ENCODE data around the gene RCAN2.

Gene RCAN2

DNA sequence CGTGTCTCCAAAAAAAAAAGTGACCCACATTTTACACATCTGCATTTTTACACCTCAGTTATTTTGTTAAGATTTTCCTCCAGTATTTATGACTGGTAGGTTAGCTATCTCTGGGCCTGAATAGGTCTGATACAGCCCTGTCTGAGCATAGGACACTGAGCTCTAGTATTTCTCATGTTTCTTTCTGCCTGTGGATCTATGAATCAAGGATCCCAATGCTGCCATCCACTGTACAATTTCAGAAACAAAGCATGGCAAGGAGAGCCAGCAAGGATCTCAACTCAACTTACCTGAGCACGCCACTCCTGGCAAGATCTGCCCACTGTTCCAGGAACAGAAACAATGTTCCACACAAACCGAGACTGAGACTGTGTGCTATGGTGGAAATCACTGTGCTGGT is 284.1 kb downstream of the RCAN2 start:
- no peak for DNase-seq

DNA sequence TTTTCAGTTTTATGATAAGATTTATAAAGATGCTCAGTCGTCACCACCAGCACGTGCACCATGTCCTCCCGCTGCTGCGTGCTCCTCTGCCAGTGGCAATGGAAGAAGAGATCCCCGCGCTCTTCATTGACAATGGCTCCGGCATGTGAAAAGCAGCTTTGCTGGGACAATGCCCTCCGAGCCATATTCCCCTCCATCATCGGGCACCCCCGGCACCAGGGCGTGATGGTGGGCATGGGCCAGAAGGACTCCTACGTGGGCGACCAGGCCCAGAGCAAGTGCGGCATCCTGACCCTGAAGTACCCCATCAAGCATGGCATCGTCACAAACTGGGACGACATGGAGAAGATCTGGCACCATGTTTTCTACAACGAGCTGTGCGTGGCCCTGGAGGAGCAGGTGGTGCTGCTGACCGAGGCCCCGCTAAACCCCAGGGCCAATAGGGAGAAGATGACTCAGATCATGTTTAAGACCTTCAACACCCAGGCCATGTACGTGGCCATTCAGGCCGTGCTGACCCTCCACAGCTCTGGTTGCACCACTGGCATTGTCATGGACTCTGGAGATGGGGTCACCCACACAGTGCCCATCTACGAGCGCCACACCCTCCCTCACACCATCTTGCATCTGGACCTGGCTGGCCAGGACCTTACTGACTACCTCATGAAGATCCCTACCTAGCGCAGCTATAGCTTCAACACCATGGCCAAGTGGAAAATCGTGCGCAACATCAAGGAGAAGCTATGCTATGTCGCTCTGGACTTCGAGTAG is 286.2 kb downstream of the RCAN2 start:
- DNase-seq = no peak

GRCh38 chr6:46203391-46204177 is 287.7 kb downstream of the RCAN2 start:
- no peak for DNase-seq

DNA sequence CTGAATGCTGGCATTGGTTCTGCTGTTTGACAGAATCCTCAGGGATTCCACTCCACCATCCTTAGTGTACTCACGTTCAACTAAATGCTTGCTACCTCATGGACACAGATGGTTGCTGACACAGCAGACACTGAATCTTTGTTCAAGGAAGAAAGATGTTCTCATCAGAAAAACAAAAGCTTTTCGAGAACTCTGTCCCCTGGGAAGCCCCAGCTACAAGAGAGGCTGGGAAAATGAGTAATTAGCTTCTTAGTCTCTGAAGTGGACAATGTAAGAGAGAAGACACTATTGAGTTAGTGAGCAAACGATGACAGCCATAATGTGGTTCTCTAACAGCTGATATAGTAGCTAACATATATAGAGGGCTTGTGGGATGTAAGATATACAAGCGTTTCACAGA is 289.5 kb downstream of the RCAN2 start:
- peak; percentile 70 to 72 for DNase-seq

GRCh38 chr6:46199387-46199786 is 291.9 kb downstream of the RCAN2 start:
- no peak for DNase-seq

DNA sequence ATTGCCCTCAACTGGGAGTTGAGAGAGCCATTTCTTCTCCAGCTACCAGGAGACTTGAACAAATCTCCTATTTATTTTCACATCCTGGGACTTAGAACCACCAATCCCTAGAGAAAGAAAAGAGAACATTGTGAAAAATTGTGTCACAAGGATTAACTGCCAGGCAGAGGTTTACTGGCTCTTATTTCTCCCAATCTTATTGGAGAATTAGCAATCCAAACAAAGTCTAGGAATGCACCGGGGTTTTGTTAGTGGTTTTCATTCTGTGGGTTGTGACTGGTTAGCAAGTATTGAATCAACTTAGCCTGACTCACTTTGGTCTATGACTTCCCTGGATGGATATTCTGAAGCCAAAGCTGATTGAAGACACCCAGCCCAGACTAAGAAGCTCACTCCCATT is 299.3 kb downstream of the RCAN2 start:
- DNase-seq = no peak

GRCh38 chr6:46190889-46191288 is 300.4 kb downstream of the RCAN2 start:
- peak in 1 of 2 experiments; percentile 42 for DNase-seq

DNA sequence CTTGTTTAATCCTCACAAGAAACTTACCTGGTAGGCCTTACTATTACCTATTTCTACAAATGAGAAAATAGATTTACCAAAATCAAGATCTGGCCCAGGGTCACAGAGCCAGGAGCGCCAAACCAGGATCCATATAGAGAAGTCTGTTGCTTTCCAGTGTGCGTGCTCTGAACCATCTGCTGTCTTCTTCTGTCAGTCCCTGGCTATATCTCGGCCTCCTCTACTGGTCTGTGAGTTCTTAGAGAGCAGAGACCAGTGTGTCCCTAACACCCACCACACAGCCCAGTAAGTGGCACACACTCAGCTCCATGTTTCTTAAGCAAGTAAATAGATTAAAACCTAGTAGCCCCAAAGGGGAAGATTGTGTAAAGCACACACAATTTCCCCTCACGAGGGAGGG is 301.5 kb downstream of the RCAN2 start:
- no peak for DNase-seq

DNA sequence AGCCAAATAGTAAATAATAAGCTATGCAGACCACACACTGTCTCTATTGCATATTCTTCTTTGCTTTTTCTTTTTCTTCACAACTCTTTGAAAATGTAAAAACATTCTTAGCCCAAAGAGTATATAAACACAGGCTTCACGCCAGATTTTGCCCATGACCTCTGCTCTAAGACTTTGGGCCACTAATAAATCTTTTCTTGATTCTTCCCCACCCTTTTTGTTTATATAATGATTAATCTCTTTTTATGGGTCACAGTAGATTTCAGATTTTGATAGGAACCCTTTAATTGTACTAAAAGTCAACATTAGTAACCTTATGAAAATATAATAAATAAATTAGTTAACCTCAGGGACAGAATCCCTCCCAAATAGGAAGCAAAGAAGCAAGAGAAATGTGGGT is 304.7 kb downstream of the RCAN2 start:
- no peak for DNase-seq

GRCh38 chr6:46184114-46184513 is 307.1 kb downstream of the RCAN2 start:
- DNase-seq = no peak

DNA sequence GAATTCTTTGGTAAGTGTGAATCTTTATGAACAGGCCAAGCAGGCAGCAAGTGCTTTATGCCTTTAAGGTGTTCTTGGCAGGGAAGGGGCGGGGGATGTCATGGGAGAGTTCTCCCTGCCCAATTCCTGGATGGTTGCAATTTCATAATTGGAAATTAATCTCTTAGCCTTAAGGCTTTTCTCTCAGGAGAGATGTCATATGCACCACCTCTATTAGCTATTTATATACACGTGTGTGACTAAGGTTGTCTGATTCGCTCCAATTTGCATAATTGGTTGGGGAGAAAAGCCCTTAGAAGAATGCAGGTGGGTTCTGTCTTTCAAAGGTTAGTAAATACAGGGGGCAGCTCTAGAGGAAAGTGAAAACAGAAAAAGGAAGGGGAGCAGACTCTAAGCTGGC is 315.3 kb downstream of the RCAN2 start:
- no peak for DNase-seq

DNA sequence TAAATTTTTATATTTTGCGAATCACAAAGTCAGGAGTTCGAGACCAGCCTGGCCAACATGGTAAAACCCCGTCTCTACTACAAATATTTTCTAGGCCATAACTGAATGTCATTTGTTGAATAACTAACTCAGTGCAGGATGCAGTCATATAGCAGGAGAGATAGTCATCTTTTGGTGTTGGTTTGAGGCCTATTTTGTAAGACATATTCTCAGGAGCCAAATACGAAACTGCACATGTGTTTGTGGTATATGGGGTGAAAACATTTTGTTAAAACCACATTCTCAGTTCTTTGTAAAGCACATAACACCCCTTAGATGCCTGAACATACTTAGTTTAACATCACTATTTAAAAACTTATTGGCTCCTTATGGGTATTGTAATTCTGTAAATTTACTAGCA is 315.8 kb downstream of the RCAN2 start:
- DNase-seq = no peak

- no peak for DNase-seq
These were observed 316.3 kb downstream of the RCAN2 start for GRCh38 chr6:46174904-46175303.

GRCh38 chr6:46172176-46172575 is 319.1 kb downstream of the RCAN2 start:
- DNase-seq = no peak
